Nephron progenitor cell (in vitro differentiated cells): ENCODE data around the gene EFNA3.

Experiments used
- DNase-seq: peaks from one replicate; pipeline ENCODE4 v3.0.0; 2021
- H3K27ac Mint-ChIP-seq: 2 replicates; pipeline ENCODE4 v1.8.0; 2021; ENCODE audit warnings: mild to moderate bottlenecking, moderate library complexity, mixed read lengths
- H3K27me3 Mint-ChIP-seq: 2 replicates; pipeline ENCODE4 v1.8.0; 2021; ENCODE audit warnings: mild to moderate bottlenecking, low read depth, mixed read lengths; ENCODE audit not compliant: poor library complexity
- H3K36me3 Mint-ChIP-seq: 2 replicates; pipeline ENCODE4 v1.8.0; 2021; ENCODE audit warnings: low read depth, mixed read lengths
- H3K4me1 Mint-ChIP-seq: 2 replicates; pipeline ENCODE4 v1.8.0; 2021; ENCODE audit warnings: mixed read lengths
- H3K4me3 Mint-ChIP-seq: 2 replicates; pipeline ENCODE4 v1.8.0; 2021; ENCODE audit warnings: mild to moderate bottlenecking, moderate library complexity, mixed read lengths
- H3K9me3 Mint-ChIP-seq: 2 replicates; pipeline ENCODE4 v1.8.0; 2021; ENCODE audit warnings: mild to moderate bottlenecking, moderate library complexity, mixed read lengths
- TF ChIP-seq, protein P1 (sequence below): fragments of 200-600 bp; sonication (generic); IDR thresholded peaks from 2 replicates; pipeline ENCODE4 v1.5.0; 2021; ENCODE audit warnings: antibody characterized with exemption

Gene EFNA3

DNA sequence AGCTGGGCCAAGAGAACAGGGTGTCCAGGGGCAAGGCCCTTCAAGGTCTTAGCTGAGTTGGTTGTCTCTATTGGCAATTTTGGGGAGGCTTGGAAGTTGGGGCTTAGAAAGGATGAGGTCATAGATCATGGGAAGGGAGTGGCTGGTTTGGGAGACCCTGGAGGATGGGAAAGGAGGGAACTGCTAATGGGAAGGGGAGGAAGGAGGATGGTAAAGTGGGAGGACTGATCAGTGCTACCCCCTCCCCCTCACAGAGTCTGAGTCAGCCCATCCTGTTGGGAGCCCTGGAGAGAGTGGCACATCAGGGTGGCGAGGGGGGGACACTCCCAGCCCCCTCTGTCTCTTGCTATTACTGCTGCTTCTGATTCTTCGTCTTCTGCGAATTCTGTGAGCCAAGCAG lies 10.0 kb upstream of the EFNA3 start:
- no peak for DNase-seq
- peaks cover 68% of the 10 kb centered on the region for H3K4me1 Mint-ChIP-seq
- peak overlapping the region; percentile 41 for H3K27ac Mint-ChIP-seq
- TF ChIP-seq, protein P1, sequence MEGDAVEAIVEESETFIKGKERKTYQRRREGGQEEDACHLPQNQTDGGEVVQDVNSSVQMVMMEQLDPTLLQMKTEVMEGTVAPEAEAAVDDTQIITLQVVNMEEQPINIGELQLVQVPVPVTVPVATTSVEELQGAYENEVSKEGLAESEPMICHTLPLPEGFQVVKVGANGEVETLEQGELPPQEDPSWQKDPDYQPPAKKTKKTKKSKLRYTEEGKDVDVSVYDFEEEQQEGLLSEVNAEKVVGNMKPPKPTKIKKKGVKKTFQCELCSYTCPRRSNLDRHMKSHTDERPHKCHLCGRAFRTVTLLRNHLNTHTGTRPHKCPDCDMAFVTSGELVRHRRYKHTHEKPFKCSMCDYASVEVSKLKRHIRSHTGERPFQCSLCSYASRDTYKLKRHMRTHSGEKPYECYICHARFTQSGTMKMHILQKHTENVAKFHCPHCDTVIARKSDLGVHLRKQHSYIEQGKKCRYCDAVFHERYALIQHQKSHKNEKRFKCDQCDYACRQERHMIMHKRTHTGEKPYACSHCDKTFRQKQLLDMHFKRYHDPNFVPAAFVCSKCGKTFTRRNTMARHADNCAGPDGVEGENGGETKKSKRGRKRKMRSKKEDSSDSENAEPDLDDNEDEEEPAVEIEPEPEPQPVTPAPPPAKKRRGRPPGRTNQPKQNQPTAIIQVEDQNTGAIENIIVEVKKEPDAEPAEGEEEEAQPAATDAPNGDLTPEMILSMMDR: no peak
- H3K9me3 Mint-ChIP-seq: no peaks in the 10 kb centered on the region
- H3K27me3 Mint-ChIP-seq: peaks cover 11% of the 10 kb centered on the region
- H3K4me3 Mint-ChIP-seq: no peak overlapping the region
- peaks cover 21% of the 10 kb centered on the region for H3K36me3 Mint-ChIP-seq

DNA sequence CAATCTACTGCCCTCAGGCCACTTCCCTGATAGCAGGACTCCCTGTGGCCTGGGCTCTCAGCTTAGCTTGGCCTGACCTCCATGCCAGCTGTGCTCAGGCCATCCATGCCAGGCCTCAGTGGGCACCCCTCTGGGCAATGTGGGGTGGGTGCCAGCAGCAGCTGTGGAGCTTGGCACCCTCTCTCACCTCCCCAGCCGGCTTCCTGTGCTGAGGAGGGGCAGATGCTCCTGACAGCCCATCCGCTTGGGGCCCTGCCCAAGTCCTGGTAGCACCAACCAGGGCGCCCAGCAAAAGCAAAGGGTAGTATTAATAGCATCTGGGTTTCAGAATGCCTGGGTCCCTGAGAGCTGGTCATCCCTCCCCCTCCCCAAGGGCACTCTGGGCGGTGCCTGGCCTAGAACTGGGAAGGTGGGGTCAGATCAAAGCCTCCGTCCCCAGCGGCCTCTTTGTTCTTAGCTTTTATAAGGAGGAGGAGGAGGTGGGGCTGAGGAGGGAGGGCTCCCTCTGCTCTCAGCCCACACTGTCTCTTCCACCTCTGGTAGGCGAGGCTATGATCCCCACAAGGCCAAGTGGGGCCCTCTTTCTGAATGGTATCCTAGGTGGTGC lies 9.0 kb upstream of the EFNA3 start:
- Mint-ChIP-seq H3K27ac (no peak overlapping the region), H3K27me3 (peaks cover 13% of the 10 kb centered on the region), H3K36me3 (peaks cover 21% of the 10 kb centered on the region), H3K4me1 (peaks cover 62% of the 10 kb centered on the region), H3K9me3 (no peaks in the 10 kb centered on the region), H3K4me3 (peak overlapping the region; percentile 42)
- DNase-seq: no peak
- TF ChIP-seq, protein P1: no peak

DNA sequence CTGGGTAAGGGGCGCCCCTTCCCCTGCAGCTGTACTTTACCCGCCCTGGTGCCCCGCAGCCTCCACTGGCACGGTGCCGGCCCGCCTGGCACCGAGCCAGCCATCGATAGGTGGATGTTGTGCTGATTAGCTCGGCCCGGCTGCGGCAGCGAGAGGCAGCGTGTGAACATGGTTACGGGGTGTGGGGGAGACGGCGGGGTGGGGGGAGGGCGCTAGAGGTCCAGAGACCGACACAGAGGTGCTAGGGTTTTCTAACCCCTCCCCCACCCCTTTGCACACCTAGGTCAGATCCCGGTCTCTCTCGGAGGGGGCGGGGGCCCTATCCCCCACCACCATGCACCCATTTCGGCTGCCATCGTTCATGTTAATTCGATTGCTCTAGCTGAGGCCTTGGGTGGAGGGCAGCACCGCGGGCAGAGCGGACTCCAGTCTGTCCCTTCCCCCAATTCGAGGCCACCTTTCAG lies 8.4 kb upstream of the EFNA3 start:
- H3K4me1 Mint-ChIP-seq: peaks cover 58% of the 10 kb centered on the region
- peak overlapping the region; percentile 78 for H3K4me3 Mint-ChIP-seq
- H3K36me3 Mint-ChIP-seq: peaks cover 21% of the 10 kb centered on the region
- peaks cover 18% of the 10 kb centered on the region for H3K27me3 Mint-ChIP-seq
- H3K9me3 Mint-ChIP-seq: no peaks in the 10 kb centered on the region
- TF ChIP-seq, protein P1: no peak
- H3K27ac Mint-ChIP-seq: no peak overlapping the region
- DNase-seq: no peak

- TF ChIP-seq, protein P1: peak; percentile 62
- peak; percentile 88 for DNase-seq
- H3K27ac Mint-ChIP-seq: no peak overlapping the region
Observed at GRCh38 chr1:155070721-155071569, 7.7 kb upstream of the EFNA3 start.

GRCh38 chr1:155071701-155072100 lies 6.9 kb upstream of the EFNA3 start:
- DNase-seq: peak; percentile 64
- peaks cover 61% of the 10 kb centered on the region for H3K4me1 Mint-ChIP-seq
- peaks cover 12% of the 10 kb centered on the region for H3K36me3 Mint-ChIP-seq
- H3K27ac Mint-ChIP-seq: peak overlapping the region; percentile 64
- TF ChIP-seq, protein P1: no peak
- H3K4me3 Mint-ChIP-seq: peak overlapping the region; percentile 78
- peaks cover 13% of the 10 kb centered on the region for H3K27me3 Mint-ChIP-seq
- H3K9me3 Mint-ChIP-seq: no peaks in the 10 kb centered on the region

More at GRCh38 chr1:155070721-155071569, 7.7 kb upstream of the EFNA3 start:
- Mint-ChIP-seq H3K36me3 (peaks cover 20% of the 10 kb centered on the region), H3K9me3 (no peaks in the 10 kb centered on the region), H3K27me3 (peaks cover 16% of the 10 kb centered on the region), H3K4me3 (peak overlapping the region; percentile 78), H3K4me1 (peaks cover 63% of the 10 kb centered on the region)
